NCI-H446 (cell line): ENCODE data around the gene RIMS4.
"Not testable (repeated sequence)": the region's sequence is repeated elsewhere in the genome, so short reads cannot be mapped to it uniquely, and the experiment has no call there.

Experiments used
- DNase-seq, 2 experiments: peaks; one replicate each; lab custom pipeline; 2025; lab: John Stamatoyannopoulos, UW

The RIMS4 gene

DNA sequence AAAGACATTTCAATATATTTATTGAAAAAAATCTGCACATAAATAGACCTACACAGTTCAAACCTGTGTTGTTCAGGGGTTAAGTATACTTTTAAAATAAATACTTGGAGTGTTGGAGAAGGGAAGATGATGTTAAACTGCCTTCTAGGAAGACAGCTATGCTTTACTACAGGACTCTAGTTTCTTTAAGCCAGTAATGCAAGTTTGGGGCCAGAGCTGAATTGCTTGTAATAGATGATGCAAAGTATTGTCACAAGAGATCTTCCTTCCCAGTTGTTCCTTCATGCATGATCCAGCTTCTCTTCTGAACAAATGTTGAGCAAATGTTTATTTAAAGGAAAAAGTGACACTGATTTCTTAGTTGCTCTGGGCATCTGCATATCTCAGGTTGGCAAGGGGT, 20.2 kb upstream of the RIMS4 start:
- no peak for DNase-seq

DNA sequence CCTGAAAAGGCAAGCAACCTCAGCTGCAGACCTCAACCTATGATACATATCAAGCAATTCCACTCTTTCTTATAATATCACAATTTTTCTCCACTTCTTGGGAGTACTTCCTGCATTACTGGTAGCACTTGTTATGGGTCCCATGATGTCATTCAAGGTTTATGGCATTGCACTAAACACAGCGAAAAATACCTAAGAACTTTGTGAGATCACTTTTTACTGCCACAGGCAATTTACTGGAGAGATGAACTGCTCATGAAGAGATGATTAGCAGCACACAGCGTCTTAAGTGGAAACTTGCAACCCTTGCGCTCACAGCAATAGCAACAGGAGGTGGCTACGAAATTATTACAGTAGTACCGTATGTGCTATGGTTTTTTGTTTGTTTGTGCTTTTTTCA, 19.3 kb upstream of the RIMS4 start:
- no peak for DNase-seq

DNA sequence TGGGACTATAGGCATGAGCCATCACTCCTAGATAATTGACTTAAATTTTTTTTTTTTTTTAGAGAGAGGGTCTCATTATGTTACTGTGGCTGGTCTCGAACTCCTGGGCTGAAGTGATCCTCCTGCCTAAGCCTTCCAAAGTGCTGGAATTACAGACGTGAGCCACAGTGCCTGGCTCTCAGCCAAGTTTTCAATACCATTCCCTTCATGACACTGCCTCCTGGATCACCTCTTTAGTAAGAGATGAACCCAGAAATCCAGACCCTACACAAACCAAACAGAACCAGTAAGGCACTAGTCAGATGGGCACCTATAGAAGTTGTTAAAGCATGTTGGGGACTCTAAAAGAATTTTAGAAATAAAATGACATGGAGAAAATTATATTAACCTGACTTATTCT, 18.3 kb upstream of the RIMS4 start:
- DNase-seq, result no peak

DNA sequence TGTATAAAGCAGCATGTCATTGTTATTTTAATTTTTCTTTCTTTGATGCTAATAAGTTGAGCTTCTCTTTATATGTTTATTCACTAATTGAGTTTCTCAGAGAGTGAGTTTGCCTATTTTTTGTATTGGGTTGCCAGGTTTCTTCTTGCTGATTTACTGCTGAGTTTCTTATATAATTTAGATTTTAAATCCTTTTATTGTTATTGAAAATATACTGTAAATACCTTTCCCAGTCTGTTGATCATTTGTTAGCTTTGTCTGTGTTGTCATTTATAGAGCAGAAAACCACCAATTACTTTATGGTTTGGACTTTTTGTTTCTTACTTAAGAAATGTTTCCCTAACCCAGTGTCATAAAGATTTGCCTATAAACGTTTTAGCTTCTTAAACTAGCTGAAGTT, 17.1 kb upstream of the RIMS4 start:
- DNase-seq, result no peak

DNA sequence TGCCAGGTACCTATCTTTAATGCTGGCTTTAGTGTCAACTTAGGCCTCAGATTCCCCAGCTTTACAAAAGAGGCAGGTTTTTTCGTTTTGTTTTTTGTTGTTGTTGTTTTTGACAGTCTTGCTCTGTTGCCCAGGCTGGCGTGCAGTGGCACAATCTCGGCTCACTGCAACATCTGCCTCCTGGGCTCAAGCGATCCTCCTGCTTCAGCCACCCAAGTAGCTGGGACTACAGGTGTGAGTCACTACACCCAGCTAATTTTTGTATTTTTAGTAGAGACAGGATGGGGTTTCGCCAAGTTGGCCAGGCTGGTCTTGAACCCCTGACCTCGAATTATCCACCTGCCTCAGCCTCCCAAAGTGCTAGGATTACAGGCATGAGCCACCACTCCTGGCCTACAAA, 11.2 kb upstream of the RIMS4 start:
- DNase-seq, result not testable (repeated sequence)

DNA sequence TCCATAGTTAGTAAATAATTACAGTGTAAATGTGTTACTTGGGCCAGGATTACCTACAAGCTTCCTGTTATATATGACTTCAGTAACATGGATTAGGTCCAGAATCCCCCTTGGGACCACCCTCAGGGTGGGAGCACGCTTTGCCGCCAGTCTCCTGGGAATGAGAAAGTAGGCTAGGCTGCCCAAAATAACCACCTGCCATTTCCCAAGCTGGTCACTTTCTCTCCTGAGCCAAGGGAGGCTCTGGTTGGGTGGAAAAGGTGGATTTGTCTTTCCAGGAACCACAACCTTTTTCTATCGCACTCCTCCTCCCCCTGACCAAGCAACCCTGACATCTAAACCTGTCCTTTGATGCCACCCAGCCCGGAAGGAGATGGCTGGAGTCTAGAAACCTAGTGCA, 9.6 kb upstream of the RIMS4 start:
- no peak for DNase-seq

DNA sequence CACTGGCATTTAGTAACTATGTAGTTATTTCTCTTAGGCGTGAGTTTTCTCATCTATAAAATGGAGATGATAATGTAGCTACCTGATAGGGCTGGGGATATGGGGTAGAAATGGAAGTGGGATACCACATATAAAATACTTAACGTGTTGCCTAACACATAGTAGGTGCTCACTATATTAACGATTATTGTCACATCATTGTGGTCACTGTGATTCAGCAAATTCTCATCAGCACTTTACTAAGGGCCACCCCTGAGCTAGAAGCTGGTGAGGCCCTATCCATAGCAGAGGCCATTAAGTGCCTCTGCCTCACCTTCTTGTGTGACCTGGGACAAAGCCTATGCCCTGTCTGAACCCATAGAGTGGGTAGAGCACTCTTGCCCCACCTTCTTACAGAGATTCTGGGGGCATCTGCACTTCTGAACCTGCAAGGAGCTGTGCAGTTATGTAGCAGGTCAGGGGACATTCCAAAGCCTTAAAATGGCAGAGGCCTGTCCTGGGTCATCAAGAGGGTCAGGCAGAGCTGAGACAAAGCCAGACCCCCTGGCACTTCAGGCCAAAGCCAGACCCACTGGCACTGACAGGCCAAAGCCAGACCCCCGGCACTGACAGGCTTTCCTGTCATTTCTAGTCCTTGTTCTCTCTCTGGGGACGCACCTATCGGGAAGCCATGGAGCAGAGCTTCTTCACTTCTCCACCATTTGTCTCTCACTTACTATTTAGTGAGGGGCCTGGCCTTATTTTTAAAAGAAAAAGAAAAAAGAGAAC, 7.0 kb upstream of the RIMS4 start:
- DNase-seq, result no peak

DNA sequence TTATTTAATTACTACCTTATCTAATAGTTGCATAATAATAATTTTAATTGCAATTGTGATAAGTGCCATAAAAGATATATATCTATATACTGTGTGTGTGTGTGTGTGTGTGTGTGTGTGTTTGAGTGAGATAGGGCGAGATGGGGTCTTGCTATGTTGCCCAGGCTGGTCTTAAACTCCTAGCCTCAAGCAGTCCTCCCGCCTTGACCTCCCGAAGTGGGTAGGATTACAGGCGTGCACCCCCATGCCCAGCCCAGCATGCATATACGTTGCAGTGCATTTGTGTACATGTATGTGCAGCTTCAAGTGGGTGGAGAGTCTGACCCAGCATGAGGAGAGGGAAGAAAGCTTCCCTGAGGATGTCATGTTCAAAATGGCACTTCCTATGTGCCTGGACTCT, 4.6 kb upstream of the RIMS4 start:
- no peak for DNase-seq

DNA sequence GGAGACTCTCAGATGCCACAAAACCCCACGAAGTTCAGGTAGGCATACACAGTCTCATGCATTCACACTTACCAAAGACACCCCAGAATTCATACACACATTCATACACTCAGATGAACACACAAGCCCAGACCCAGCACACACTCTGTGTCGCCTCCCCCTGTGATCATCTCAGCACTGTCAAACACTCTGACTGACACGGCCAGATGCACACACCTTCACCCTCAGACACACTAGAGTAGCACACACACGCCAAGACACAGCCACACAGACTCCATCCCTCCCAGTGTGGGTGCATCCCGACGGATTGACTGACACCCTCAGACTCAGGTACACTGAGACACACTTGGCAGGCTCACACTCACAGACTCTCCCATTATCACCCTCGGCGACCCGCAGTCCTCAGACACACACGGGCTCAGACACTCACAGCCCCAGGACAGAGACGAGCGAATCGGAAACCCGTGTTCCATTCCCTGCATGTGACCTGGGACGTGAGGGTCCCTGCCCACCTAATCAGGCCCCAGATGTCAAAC, 872 bp upstream of the RIMS4 start:
- DNase-seq, result no peak

DNA sequence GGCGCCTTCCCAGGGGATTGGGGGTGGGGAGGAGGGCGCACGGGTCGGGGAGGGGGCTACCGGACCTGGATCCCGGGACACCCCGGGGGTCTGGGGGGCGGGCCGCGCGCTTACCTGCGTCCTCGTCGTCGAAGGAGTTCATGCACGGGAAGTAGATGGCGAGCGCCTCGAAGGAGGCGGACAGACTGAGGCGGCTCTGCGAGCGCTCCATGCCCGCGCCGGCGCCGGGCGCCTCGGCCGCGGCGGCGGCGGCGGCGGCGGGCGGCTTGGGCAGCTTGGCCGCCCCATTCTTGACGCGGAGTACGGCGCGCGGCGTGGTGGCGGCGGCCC, 320 bp downstream of the RIMS4 start:
- DNase-seq, result no peak

DNA sequence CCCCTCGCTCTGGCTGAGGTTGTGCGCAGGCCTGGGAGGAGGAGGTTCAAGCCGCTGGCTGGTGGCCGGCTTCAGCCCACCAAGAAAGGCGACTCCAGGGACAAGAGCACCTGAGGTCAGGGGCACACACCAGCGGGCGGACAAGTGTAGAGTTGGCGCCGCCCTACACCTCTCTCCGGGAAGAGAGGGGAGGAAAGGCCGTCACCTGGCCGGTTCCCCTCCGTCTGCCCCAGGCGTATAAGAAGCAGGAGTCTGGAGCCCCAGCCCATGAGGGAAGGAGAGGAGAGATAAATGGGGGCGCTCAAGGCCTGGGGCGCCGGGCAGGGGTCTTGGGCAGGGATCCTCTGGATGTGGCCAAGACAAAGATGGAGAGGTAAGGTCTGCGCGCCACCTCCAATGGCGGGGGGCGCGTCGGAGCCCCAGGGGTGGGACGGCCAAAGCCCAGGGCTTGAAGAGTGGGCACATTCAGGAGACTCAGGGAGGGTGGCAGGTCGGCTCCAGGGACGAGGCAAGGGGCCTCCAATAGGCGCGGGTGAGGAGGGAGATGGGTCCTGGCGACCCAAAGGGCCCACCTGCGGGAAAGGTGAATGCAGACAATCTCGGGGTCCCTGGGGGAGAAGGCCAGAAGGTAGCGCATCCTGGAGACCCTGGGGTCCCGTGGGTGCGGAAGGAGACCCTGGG, 826 bp downstream of the RIMS4 start:
- no peak for DNase-seq

DNA sequence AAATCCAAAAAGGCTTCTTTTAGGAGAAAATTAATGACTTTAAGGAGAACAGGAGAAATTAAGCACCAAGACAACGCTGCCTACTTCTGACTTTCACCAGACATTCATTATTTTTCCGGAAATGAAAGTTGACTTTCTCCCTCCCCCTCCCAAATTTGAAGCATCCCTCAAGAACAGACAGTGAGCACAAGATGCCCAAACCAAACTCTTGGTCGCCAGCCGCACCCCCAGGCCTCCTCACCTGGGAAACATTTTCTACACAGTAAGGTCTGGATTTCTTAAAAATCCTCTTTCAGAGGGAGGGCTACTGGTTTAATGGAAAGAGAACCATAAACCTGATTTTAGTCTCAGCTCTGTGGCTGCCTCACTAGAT, 2.7 kb downstream of the RIMS4 start:
- no peak for DNase-seq

DNA sequence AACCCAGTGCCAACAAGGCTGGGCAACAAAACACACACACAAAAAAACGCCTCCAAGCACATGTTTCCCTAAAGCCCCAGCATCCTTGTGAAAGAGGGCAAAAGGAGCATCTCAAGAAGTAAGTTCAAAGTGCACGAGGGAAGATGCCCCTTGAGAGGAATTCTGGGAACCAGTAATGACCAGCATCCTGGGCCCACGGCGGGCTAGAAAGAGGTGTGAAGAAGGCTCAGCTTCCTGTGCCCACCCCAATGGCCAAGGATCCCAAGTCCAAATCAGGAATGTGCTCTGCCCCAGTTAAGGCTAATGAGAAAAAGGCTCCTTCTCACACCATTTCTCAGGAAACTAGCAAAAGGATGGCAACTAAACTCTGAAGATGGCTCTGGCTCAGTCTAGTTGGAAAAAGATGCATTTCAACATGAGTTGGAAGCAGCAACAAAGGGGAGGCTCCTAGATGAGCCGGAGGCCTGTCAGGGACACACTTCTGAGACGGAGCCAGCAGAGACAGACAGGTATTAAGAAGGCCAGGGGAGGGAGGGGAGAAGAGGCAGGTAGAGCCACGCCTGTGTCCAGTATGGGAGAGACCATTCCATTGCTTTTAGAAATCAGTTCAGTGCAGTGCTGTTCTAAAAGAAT, 3.2 kb downstream of the RIMS4 start:
- no peak for DNase-seq

DNA sequence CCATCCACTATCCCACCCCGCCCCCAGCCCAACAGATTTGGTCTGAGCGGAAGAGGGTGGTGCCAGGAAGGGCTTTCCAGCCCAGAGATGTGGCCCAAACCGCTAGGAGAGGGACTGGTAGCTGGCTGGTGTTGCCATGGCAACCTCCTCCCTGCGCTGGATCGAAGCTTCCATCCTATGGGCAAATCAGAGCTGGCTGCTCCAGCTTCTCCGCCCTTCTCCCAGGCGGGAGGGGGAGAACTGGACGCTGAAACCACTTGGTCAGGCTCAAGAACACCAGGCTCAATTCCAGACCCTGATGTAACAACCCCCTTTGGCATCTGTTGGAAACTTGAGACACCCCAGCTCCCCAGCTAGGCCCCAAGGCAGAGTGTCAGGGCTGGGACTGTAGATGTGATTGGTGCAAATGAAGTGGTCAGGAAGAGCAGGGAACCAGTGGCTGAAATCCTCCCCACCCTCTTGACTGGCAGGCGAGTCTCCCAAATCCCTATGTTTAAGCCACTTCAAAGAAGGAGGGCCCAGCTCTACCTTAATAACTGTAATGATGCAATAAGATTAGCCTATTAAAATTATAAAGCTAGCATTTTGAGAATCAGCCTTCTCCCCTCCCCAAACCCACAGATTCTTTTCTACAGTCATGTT, 4.2 kb downstream of the RIMS4 start:
- DNase-seq, result peak in 1 of 2 experiments; percentile 72

DNA sequence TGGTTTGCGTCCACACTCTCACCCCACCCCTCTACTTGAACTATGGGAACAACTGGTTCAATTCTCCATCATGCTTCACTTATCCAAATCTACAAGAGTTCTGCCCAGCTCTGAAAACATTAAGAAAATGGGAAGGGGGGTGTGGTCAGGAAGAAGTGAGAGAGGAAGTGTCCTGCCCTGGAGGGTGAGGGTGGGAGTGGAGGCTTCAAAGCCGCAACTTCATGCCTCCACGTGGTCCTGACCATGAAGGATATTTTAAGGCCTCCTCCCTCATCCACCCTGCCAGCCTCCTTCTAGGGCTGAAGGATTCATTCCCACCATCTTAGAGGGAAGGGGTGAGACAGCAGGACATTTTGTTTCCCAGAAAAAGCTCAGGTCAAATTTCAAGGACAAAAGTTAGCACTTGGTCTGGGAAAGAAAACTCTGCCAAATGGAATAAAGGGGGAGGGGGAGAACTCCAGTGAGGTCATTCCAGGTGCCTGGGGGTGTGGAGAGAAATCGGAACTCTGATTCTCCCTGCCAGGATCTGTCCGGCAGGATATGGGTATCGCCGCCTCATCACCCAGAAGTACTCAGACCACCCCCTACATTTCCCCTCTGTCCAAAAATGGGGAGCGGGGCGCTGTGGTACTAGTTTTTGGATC, 4.9 kb downstream of the RIMS4 start:
- no peak for DNase-seq

DNA sequence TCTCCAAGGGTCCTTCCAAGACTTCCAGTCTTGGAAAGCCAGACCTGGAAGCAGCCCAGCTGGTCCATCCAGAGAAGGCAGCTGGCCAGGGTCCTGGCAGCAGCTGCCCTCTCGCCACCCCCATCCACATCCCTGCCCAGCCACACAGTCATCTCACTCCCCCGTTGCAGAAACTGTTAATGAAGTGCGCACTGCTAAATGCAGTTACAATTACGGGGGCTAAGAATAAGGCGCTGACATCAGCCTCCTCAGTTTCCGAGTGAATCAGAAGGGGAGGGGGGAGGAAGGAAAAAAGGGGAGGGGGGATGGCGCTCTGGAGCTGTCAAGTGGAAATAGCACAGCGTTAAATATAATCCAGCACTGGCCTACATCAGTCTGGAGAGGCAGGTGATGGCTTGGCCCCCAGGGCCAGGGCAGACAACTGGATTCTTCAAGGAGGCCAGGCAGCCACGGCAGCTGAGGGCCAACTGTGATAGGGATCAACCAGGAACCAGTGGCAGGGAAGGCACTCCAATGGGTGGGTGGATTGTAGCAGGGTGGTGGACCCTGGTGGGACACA, 6.9 kb downstream of the RIMS4 start:
- peak in 1 of 2 experiments; percentile 32 for DNase-seq

DNA sequence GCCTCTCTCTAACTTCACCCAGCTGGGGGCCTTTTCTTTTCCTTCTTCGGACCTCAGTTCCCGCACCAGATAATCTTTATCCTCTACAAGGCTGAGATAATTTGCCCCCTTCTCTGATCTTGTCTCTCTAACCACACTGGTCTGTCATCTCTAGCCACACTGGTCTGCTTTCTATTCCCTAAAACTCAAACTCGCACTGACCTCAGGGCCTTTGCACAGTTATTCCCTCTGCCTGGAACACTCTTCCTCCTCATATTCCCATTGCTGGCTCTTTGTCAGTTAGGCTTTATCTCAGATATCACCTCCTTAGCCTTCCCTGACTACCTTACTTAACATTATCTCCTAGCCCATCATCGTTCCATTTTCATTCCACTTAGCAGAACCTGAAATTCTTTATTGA, 7.6 kb downstream of the RIMS4 start:
- DNase-seq, result no peak

DNA sequence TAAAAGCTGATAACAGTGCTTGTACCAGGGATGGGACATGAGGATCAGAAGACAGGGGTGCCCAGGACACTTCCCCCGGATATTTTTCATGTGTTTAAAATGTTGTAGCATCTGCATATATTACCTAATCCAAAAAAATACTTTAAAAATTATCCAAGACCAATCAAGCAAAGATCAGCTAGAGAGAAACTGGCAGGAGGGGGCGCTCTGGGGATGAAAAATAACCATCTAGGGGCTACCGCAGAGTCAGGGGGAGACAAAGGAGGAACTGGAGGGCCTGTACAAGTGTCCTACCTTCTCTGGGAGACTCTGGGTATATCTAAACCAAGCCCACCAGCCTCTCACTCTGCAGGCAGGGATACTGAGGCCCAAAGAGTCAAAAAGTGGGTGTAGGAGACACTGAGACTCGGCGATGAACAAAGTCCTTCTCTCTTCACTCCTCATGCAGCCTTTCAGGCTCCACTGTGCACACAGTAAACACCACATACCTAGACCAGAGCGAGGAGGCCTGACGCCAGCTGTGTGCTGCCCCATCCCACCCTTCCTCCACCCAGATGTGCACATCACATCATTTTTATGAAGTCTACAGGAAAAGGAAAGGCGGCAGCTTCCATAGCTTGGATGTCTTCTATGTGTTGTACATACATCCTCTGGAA, 9.8 kb downstream of the RIMS4 start:
- no peak for DNase-seq

DNA sequence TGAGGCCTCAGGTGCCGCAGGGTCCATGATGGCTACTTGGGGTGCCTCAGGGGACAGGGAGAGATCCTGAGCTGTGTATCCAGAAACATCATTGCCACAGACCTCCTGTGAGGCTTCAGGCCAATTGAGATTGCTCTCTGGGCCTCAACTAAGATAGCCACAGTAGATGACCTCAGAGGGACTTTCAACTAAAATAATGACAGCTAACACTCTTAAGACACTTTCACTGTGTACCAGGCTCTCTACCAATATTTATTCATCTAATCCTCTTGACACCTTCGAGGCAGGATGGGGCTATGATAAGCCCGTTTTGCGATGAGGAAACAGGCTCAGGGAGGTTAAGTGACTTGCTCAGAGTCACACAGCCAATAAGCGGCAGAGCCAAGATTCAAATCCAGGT, 10.7 kb downstream of the RIMS4 start:
- no peak for DNase-seq

DNA sequence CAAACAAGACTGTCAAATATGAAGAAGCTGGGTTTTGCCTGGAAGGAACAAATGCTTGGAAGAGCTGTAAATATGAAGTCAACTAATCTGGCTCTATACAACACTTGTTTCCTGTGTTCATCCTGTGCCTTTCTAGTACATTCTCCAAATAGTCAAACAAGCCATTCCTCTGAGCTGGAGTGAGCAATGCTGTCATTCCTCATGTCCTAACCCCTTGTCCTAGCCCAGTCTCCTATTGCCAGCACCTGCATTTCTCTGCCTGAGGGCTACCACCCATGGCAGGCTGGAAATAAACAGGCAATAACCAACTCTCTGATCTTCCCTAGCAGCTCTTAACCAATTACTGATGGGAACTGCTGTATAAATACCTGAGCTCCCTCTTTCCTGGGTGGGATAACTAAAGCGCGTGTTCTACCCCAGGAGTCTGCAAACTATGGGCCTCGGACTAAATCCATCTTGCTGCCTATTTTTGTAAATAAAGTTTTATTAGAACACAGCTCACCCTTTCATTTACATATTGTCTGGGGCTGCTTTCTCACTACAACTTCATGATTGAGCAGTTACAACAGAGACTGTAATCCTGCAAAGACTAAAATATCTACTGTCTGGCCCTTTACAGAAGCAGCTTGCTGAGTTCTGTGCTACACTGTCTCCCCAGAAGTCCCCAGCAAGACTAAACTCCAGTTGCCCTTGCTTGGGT, 13.4 kb downstream of the RIMS4 start:
- DNase-seq, result no peak

DNA sequence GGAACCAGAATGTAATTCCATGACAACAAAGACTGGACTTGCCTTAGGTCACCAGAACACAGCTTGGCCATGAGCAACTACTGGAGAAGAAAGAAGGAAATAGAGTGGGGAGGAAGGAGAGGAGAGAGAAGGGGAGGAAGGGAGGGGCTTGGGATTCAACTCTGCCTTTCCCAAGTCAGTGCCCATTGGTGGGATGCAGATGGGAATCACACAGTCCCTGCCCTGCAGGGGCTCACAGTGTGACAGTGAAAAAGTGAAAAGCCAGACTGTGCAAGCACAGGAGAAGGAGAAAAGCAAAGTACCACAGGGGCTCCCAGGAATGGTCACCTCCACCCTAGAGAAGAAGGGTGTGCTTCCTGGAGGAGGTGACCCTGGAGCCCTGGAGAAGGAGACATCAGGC, 14.0 kb downstream of the RIMS4 start:
- no peak for DNase-seq
